Measurements from ENCODE around the gene PCAT6.

GRCh38 chr1:202831906-202832305 lies 21.2 kb downstream of the PCAT6 start:
- no peak for TF ChIP-seq CTCF (IDR thresholded peaks at IDR 0.05)
- no peak for TF ChIP-seq POLR2A (IDR thresholded peaks at IDR 0.05)
- no peak for TF ChIP-seq EP300 (IDR thresholded peaks at IDR 0.05)
